Adipocyte (in vitro differentiated cells): ENCODE results near the gene OR4K17.
"Not testable (repeated sequence)": the region's sequence is repeated elsewhere in the genome, so short reads cannot be mapped to it uniquely, and the experiment has no call there.

ENCODE experiments used
- DNase-seq: peaks from one replicate; pipeline ENCODE4 v3.0.0-alpha.2; 2015; ENCODE audit warnings: low read depth
- H3K27me3 ChIP-seq: replicated peaks from 2 replicates; pipeline ENCODE4 v1.7.0; 2013; ENCODE audit warnings: mild to moderate bottlenecking, low read length, moderate library complexity; ENCODE audit not compliant: control insufficient read depth, insufficient read depth
- H3K36me3 ChIP-seq: 2 replicates; pipeline ENCODE4 v1.7.0; 2013; ENCODE audit warnings: low read length, mild to moderate bottlenecking, moderate library complexity; ENCODE audit not compliant: control insufficient read depth, insufficient read depth, severe bottlenecking
- H3K4me1 ChIP-seq: 2 replicates; pipeline ENCODE4 v1.7.0; 2013; ENCODE audit warnings: mild to moderate bottlenecking, low read length, moderate library complexity; ENCODE audit not compliant: control insufficient read depth, insufficient read depth
- H3K4me3 ChIP-seq: 2 replicates; pipeline ENCODE4 v1.7.0; 2013; ENCODE audit warnings: mild to moderate bottlenecking, low read length, moderate library complexity
- H3K9ac ChIP-seq: 2 replicates; pipeline ENCODE4 v1.7.0; 2013; ENCODE audit warnings: mild to moderate bottlenecking, low read length, moderate library complexity
- H3K9me3 ChIP-seq: 2 replicates; pipeline ENCODE4 v1.7.0; 2013; ENCODE audit warnings: mild to moderate bottlenecking, low read length, moderate library complexity; ENCODE audit not compliant: control insufficient read depth

The OR4K17 gene

GRCh38 chr14:20167091-20167490 lies 56.6 kb downstream of the OR4K17 start:
- H3K9me3 ChIP-seq, result peaks cover 17% of the 10 kb centered on the region
- no peaks in the 10 kb centered on the region for H3K36me3 ChIP-seq
- H3K4me1 ChIP-seq, result no peaks in the 10 kb centered on the region
- no peak for DNase-seq
- no peak overlapping the region for H3K9ac ChIP-seq
- H3K27me3 ChIP-seq, result no peaks in the 10 kb centered on the region
- no peak overlapping the region for H3K4me3 ChIP-seq

GRCh38 chr14:20169852-20170251 lies 59.3 kb downstream of the OR4K17 start:
- not testable (repeated sequence) for H3K36me3 ChIP-seq, H3K4me1 ChIP-seq, H3K9me3 ChIP-seq, H3K27me3 ChIP-seq, H3K9ac ChIP-seq, H3K4me3 ChIP-seq
- peak; percentile 10 for DNase-seq
